OCI-LY3 (cell line): ENCODE data around the gene DTNBP1.

Source experiments
- H2AFZ ChIP-seq: fragments of 200-600, 300-600 bp; shearing (Covaris generic); 2 replicates; pipeline ENCODE4 v1.6.0; 2014; ENCODE audit warnings: antibody characterized with exemption, low read depth, low read length
- H3K27ac ChIP-seq: fragments of 200-600, 300-600 bp; sonication (generic); 2 replicates; pipeline ENCODE4 v1.5.1; 2014; ENCODE audit warnings: mild to moderate bottlenecking, low read length, moderate library complexity, mixed read lengths
- H3K27me3 ChIP-seq: fragments of 200-600, 300-600 bp; sonication (generic); 2 replicates; pipeline ENCODE4 v1.6.1; 2014; ENCODE audit warnings: low read depth, low read length, mixed read lengths
- H3K36me3 ChIP-seq: fragments of 200-600, 300-600 bp; sonication (generic); replicated peaks from 2 replicates; pipeline ENCODE3; 2014; ENCODE audit warnings: low read depth, low read length, mixed read lengths
- H3K4me1 ChIP-seq: fragments of 300-600, 200-600 bp; sonication (generic); 2 replicates; pipeline ENCODE4 v1.6.1; 2014; ENCODE audit warnings: low read length, mixed read lengths
- H3K4me2 ChIP-seq: fragments of 200-600, 300-600 bp; sonication (generic); 2 replicates; pipeline ENCODE4 v1.6.1; 2014; ENCODE audit warnings: low read length, mixed read lengths
- H3K4me3 ChIP-seq: fragments of 300-600, 200-600 bp; sonication (generic); 2 replicates; pipeline ENCODE4 v1.5.1; 2014; ENCODE audit warnings: antibody characterized with exemption, mild to moderate bottlenecking, low read length, moderate library complexity
- H3K79me2 ChIP-seq: fragments of 300-600, 200-600 bp; shearing (Covaris generic); 2 replicates; pipeline ENCODE4 v1.6.1; 2014; ENCODE audit warnings: mild to moderate bottlenecking, low read length, mixed read lengths
- H3K9ac ChIP-seq: fragments of 300-600, 200-600 bp; shearing (Covaris generic); 2 replicates; pipeline ENCODE4 v1.6.0; 2014; ENCODE audit warnings: mild to moderate bottlenecking, low read length, moderate library complexity
- H3K9me3 ChIP-seq: fragments of 200-600, 300-600 bp; shearing (Covaris generic); 2 replicates; pipeline ENCODE4 v1.6.1; 2014; ENCODE audit warnings: low read length, mixed read lengths; ENCODE audit not compliant: insufficient read depth
- H4K20me1 ChIP-seq: fragments of 200-600, 300-600 bp; sonication (generic); 2 replicates; pipeline ENCODE4 v1.6.1; 2016; ENCODE audit warnings: low read length, mixed read lengths; ENCODE audit not compliant: insufficient read depth
- CTCF ChIP-seq: fragments of 200-600, 300-600 bp; sonication (generic); IDR thresholded peaks from 2 replicates; pipeline ENCODE4 v1.5.1; 2014; ENCODE audit warnings: antibody characterized with exemption, low read length, low read depth
- EZH2phosphoT487 ChIP-seq: fragments of 200-600 bp; shearing (Covaris generic); IDR thresholded peaks from 2 replicates; pipeline ENCODE4 v1.6.1; 2018; ENCODE audit warnings: antibody characterized with exemption, mixed run types, low read depth

DTNBP1 gene

GRCh38 chr6:15578716-15579391 lies 84.0 kb downstream of the DTNBP1 start:
- Histone ChIP-seq H3K79me2 (no peaks in the 10 kb centered on the region), H2AFZ (no peak overlapping the region), H3K27ac (no peak overlapping the region), H3K4me3 (no peak overlapping the region), H4K20me1 (no peaks in the 10 kb centered on the region), H3K9me3 (no peaks in the 10 kb centered on the region), H3K9ac (no peak overlapping the region), H3K4me1 (no peaks in the 10 kb centered on the region), H3K36me3 (no peaks in the 10 kb centered on the region), H3K27me3 (no peaks in the 10 kb centered on the region), H3K4me2 (no peak overlapping the region)
- no peak for TF ChIP-seq CTCF

- H3K9ac ChIP-seq: no peak overlapping the region
- no peaks in the 10 kb centered on the region for H3K9me3 ChIP-seq
- H3K79me2 ChIP-seq: no peaks in the 10 kb centered on the region
- H3K27ac ChIP-seq: no peak overlapping the region
- H3K27me3 ChIP-seq: no peaks in the 10 kb centered on the region
- no peaks in the 10 kb centered on the region for H3K4me1 ChIP-seq
- H3K4me3 ChIP-seq: no peak overlapping the region
- H3K36me3 ChIP-seq: no peaks in the 10 kb centered on the region
- no peak overlapping the region for H2AFZ ChIP-seq
- no peaks in the 10 kb centered on the region for H4K20me1 ChIP-seq
- no peak overlapping the region for H3K4me2 ChIP-seq
- TF ChIP-seq EZH2phosphoT487 (no peak), CTCF (no peak)
These were observed 85.2 kb downstream of the DTNBP1 start for GRCh38 chr6:15577550-15578171.

- Histone ChIP-seq H3K4me1 (no peaks in the 10 kb centered on the region), H3K27me3 (no peaks in the 10 kb centered on the region), H3K79me2 (no peaks in the 10 kb centered on the region), H4K20me1 (no peaks in the 10 kb centered on the region), H2AFZ (no peak overlapping the region), H3K27ac (no peak overlapping the region), H3K36me3 (no peaks in the 10 kb centered on the region), H3K4me2 (no peak overlapping the region), H3K9ac (no peak overlapping the region), H3K9me3 (no peaks in the 10 kb centered on the region), H3K4me3 (no peak overlapping the region)
- no peak for TF ChIP-seq CTCF
- TF ChIP-seq EZH2phosphoT487: no peak
These were observed 85.7 kb downstream of the DTNBP1 start for GRCh38 chr6:15577106-15577505.

- no peaks in the 10 kb centered on the region for H3K9me3 ChIP-seq
- no peak overlapping the region for H2AFZ ChIP-seq
- no peaks in the 10 kb centered on the region for H3K27me3 ChIP-seq
- H3K27ac ChIP-seq: no peak overlapping the region
- H4K20me1 ChIP-seq: no peaks in the 10 kb centered on the region
- no peaks in the 10 kb centered on the region for H3K4me1 ChIP-seq
- H3K4me2 ChIP-seq: no peak overlapping the region
- H3K4me3 ChIP-seq: no peak overlapping the region
- H3K36me3 ChIP-seq: no peaks in the 10 kb centered on the region
- H3K79me2 ChIP-seq: no peaks in the 10 kb centered on the region
- no peak for TF ChIP-seq CTCF
- TF ChIP-seq EZH2phosphoT487: no peak
- H3K9ac ChIP-seq: no peak overlapping the region
These were observed 87.3 kb downstream of the DTNBP1 start for GRCh38 chr6:15575357-15576033.
